ENCODE measurements around the gene ZBTB39.
"Not testable (repeated sequence)": the region's sequence is repeated elsewhere in the genome, so short reads cannot be mapped to it uniquely, and the experiment has no call there.

ZBTB39 gene

DNA sequence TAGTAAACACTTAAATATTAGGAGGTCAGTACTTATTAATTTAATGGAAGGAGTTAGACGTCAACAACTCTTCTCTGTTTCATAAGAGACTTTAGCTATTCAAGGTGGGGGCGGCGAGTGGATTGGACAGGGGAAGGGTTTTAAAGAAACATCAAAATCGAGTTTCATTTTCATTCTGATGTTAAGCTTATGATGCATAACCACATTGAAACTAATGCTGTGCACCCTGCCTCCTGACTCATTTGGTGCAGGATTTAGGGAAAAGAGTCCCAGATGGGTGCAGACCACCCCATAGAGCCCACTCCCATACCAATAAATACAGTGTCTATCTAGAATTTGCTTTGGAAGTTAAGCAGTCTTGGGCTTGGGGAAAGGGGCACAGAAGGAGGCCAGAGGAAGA is 7.4 kb downstream of the ZBTB39 start:
- DNase-seq: no peak

GRCh38 chr12:56998316-56998715 is 8.0 kb downstream of the ZBTB39 start:
- no peak for DNase-seq

DNA sequence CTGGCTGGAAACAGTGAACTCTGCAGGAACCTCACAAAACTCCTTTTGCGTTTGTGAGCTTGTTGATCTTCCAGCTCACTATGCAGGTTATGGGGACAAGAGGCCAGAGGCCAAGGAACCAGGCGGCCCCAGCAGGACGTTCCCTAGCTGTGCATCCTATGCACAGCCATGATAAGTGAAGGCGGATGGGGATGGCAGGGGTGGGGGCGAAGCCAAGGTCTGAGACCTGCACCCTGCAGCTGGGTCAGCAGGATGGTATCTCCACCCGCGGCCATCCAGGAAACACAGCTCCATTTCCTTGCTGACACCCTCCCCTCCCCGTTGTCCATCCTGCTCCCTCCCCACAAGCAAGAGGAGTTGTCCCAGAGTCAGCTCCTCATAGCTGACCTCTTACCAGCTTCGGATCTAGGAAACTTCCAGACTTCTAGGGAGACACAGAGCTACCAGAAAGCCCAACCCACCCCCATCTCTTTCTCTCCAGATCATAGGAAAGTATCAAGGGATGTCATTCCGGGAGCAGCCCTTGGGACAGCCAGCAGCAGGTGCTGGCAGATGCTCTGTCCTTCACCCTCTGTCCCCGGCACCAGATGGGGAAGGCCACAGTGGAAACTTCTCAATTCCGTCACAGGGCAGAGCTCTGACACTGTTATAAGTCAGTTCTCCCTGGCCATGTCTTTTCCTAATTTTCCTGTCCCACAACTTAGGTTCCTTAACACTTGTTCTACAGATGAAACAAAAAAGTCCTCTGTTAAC is 9.4 kb downstream of the ZBTB39 start:
- no peak for DNase-seq

DNA sequence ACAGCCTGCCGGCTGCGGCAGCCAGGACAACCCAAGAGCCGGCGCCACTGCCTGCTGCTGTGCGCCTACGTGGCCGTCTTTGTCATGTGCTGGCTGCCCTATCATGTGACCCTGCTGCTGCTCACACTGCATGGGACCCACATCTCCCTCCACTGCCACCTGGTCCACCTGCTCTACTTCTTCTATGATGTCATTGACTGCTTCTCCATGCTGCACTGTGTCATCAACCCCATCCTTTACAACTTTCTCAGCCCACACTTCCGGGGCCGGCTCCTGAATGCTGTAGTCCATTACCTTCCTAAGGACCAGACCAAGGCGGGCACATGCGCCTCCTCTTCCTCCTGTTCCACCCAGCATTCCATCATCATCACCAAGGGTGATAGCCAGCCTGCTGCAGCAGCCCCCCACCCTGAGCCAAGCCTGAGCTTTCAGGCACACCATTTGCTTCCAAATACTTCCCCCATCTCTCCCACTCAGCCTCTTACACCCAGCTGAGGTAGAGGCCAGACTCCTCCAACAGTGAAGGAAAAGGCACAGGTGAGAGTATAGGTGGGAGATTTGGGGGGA is 10.3 kb downstream of the ZBTB39 start:
- no peak for DNase-seq

- no peak for DNase-seq
Observed at GRCh38 chr12:56995201-56995929, 11.0 kb downstream of the ZBTB39 start.

DNA sequence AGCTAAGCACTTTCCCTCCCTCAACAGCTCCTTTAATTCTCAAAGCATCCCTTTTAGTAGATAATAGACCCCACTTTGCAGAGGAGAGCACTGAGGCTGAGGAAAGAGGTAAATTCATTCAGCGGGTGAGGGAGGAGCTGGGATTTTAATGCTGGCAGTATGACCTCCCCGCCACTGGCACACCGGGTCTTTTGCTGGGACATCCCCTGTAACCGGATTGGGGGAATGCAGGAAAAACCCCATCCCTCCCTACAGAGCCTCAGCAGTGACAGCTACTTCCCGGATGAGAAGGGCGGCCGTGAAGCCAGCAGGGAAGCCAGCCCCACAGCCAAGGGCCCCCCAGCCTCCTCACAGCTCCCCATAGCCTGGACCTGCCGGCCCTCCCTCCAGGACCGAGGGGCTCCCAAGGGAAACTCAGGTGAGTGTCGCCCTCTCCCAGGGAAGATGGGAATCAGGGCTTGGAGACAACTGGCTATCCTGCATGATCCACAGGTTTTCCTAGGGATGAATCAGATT is 12.1 kb downstream of the ZBTB39 start:
- no peak for DNase-seq

DNA sequence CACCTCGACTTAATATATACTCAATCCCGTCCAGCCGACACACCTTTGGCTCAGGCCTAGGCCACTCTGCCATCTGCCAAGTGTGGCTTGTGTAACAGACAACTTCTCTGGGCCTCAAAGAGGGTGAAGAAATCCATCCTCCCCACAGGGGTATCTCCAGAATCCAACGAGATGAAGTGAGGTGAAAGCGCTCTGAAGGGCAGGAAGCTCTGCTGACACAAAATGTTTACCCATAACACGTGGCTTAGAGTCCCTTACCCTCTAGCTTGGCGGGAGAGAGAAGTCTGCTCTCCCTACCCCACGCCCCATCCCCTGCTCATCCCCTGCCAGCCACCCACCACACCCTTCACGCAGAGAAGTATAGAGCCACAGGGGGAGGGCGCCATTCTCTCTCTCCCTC is 13.0 kb downstream of the ZBTB39 start:
- DNase-seq: no peak

GRCh38 chr12:56991319-56992246 is 14.8 kb downstream of the ZBTB39 start:
- DNase-seq: no peak

DNA sequence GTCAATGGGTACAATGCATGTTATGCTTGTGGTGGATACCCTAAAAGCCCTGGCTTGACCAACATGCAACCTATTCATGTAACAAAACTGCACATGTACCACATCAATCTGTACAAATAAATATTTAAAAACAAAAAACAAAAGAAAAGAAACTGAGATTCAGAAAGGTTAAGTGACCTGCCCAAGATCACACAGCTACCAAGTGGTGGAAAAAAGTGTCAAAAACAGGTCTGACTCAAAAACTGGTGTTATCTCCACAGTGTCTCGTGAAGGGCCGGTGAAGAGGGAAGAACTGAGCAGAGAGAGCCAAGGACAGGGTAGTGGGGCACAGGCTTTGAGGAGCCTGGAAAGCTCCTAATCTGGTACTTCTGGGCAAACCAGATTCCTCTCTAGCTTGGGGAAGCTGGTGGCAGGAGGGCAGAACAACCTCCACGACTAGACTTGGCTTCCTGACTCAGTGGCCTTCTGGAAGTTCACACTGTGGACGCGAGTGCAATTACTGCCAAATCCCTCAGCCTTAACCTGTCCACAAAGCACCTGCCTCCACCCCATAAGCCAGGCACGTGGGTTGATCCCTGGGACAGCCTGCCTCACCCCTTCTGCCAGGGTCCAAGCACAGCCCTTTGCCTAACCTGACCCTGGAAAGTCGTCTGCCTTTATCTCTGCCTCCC is 15.6 kb downstream of the ZBTB39 start:
- no peak for DNase-seq

GRCh38 chr12:56989861-56990610 is 16.3 kb downstream of the ZBTB39 start:
- no peak for DNase-seq

- no peak for DNase-seq
Observed at GRCh38 chr12:56988207-56988739, 18.1 kb downstream of the ZBTB39 start.

DNA sequence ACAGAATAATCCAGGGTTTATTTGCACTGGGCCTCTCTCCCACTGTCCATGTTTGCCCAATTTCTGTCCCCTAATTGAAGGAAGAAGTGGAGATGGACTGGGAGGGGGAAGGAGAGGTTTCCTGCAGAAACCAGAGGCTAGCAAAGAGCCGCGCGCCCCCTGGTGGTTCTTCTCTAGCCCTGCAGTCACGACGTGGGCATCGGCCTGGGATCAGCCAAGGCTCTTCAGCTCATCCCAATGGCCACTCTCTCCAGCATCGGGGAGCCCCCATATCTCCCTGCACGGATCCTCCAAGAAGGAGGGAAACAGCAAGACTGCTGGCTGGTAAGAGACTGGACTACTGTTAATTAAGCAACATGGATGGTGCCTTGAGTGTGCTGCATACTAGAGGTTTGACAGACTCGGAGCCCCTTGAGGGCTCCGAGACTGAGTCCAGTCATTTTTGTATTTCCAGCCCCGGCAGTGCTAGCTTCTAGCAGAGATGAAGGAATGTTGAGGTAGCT is 18.7 kb downstream of the ZBTB39 start:
- peak; percentile 82 for DNase-seq

GRCh38 chr12:56987011-56987410 is 19.3 kb downstream of the ZBTB39 start:
- no peak for DNase-seq

- peak; percentile 55 for DNase-seq
Observed at GRCh38 chr12:56985714-56986113, 20.6 kb downstream of the ZBTB39 start.

DNA sequence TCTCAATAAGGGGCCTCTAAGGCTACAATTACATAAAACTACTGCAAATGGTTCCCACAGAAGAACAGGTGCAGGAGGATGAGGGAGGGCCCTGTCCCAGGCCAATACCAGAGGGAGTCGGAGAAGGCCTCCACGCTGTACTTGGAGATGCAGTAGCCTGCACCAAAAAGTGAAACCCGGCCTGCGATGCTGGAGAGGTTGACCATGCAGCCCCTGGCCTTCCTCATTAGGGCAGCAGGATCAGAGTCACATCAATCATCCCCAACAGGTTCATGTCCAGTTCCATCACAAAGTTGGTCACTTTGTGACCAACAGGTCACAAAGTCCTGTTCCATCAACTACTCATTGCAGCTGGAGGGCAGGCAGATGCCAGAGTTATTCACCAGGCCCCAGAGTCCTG is 23.0 kb downstream of the ZBTB39 start:
- no peak for DNase-seq

- DNase-seq: not testable (repeated sequence)
Observed at GRCh38 chr12:56982578-56983236, 23.6 kb downstream of the ZBTB39 start.

DNA sequence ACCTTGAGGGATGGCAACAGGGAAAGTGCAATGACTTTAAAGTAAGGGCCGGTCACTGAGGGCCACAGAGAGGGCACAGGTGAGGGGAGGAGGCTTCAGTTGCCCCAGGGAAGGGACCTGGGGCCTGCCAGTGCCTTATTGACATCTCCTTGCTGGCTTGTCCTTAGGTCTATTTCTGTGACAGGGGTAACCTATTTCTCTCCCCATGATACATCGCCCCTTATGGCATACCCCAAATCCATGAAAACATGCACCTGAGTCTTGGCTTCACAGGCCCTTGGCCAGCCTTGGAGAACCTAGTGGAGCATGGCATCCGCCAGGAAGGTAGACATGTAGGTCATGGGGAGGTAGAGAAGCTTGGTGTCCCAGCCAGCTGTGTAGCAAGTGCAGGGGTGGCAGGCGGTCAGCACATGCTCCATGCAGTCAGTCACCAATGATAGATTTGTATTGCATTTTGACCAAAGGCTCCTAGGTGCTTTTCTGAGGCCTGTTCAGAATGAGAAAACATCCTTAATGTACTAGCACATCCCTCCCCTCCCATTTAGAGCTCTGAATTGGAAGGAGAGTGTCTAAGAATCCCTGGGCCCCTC is 25.3 kb downstream of the ZBTB39 start:
- DNase-seq: no peak

GRCh38 chr12:56980268-56980667 is 26.1 kb downstream of the ZBTB39 start:
- no peak for DNase-seq

- no peak for DNase-seq
Observed at GRCh38 chr12:56979628-56980027, 26.7 kb downstream of the ZBTB39 start.

Measured in NCI-H510A treated with DMSO at 0.1 percent for 48 hours (cell line).